Hematopoietic multipotent progenitor cell treated with erythropoietin and hydrocortisone succinate and interleukin-3 and kit ligand, for 6 days (in vitro differentiated cells): ENCODE results near the gene OR10A3.

Source experiments
- DNase-seq: peaks from one replicate; pipeline ENCODE4 v3.0.0-alpha.2; 2015

Gene OR10A3

DNA sequence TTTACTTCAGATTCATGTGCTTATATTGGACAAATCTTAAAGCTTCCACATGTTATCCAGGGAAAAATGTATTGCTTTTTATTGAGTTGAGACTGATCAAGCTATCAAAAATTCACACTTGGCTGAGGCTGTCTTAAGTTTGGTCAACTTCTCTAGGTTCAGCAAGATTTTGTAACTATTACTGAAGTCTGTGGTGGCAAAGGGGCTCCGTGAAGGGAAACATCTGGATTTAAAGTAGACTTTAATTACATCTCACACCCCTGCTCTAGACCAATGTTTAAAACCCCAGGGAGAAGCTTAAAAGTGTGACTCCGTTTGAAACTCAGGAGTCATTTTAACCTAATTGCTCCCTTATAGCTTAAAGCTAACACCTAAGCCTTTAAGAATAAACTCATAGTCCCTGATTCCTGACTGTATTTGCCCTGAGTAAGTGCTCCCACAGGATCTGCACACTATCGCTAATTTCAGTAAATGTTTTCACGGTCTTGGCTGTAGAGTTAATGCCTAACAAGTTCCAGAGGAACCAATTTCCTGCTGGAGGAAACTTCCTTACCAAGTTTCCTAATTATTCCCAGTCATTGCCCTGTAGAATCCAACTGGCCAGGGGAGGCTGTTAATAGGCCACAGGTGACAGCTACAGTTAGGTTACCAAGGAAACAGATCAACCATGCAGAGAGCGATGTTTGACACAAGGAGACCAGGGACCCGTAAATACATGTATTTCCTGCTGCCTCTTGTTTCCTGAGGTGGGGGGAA, 50.9 kb downstream of the OR10A3 start:
- DNase-seq = no peak

DNA sequence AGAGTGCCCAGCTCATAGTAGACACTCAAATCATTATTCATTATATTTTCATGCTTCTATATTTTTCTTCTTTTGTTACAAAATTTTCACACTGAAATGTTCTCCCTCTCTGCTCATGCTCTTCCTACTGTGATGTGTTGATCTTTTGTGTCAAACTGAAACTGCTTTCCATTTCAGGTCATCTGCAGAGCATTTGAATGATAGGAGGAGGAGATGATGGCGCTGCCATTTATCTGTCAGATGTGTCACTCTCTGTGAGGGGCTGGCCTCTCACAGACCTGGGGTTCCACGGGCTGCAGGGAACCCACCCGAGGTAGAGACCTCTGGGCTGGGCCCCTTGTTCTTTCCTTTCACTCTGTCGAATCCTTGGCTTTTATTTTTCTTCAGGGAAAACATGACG, 51.5 kb downstream of the OR10A3 start:
- DNase-seq = no peak
